B cell (primary cell): Measurements from ENCODE around the gene SERPINE3. TPM values are rescaled to one million over a fixed set of nuclear protein-coding genes. Genes with fewer than 3 reads are reported as not detected.

ENCODE experiments used
- ATAC-seq: fragments of 200-7000 bp; cut with Tn5 transposase; one replicate; pipeline ENCODE4 v1.10.0; 2021; ENCODE audit warnings: low read depth, mild to moderate bottlenecking, moderate number of reproducible peaks, moderate library complexity
- CTCF ChIA-PET: fragments of 350-600 bp; sonication (Branson Sonifier 250); formaldehyde crosslinking; loops from one replicate; lab custom pipeline; 2021; ENCODE audit warnings: antibody characterized with exemption, inconsistent platforms; lab: Charles Lee
- POLR2A ChIA-PET: fragments of 350-600 bp; sonication (Branson Sonifier 250); formaldehyde crosslinking; loops from one replicate; lab custom pipeline; 2021; ENCODE audit warnings: antibody characterized with exemption; lab: Charles Lee
- DNase-seq: peaks from one replicate; pipeline ENCODE4 v3.0.0; 2013
- H2AFZ ChIP-seq: 2 replicates; pipeline ENCODE4 v1.6.1; 2012; ENCODE audit warnings: mild to moderate bottlenecking, low read depth, low read length; ENCODE audit not compliant: insufficient read depth, poor library complexity, severe bottlenecking
- H3K27ac ChIP-seq, 2 donors: 1 replicate in 1 of 2; 2 replicates in 1 of 2; pipeline ENCODE4 v1.5.1; 2012 to 2013; ENCODE audit warnings: low read length in 2 of 2, mild to moderate bottlenecking in 2 of 2, moderate library complexity in 1 of 2
- H3K27me3 ChIP-seq, 4 experiments: fragments of 200-600 bp in 1 of 4; sonication (generic) in 1 of 4; replicated peaks in 1 of 4; 1 replicate in 2 of 4; 2 replicates in 2 of 4; pipeline versions ENCODE4 v1.6.1 to v1.7.0; 2013 to 2016; ENCODE audit warnings: low read length in 3 of 4, mild to moderate bottlenecking in 2 of 4, mixed read lengths in 1 of 4, moderate library complexity in 1 of 4; ENCODE audit not compliant: insufficient read depth in 4 of 4, control insufficient read depth in 3 of 4; ENCODE audit errors: control extremely low read depth in 1 of 4
- H3K36me3 ChIP-seq, 2 experiments: replicated peaks in 1 of 2; 1 replicate in 1 of 2; 2 replicates in 1 of 2; pipeline versions ENCODE4 v1.6.1 to v1.7.1; 2013; ENCODE audit warnings: low read length in 1 of 2; ENCODE audit not compliant: insufficient read depth in 2 of 2, control insufficient read depth in 1 of 2; ENCODE audit errors: control extremely low read depth in 1 of 2, extremely low read depth in 1 of 2
- H3K4me1 ChIP-seq, 2 donors: fragments of 200-600 bp in 1 of 2; sonication (generic) in 1 of 2; 1 replicate in 1 of 2; 2 replicates in 1 of 2; pipeline versions ENCODE4 v1.5.1 to v1.6.1; 2013 to 2017; ENCODE audit warnings: low read length in 2 of 2; ENCODE audit not compliant: control insufficient read depth in 2 of 2, insufficient read depth in 2 of 2
- H3K4me2 ChIP-seq: replicated peaks from 2 replicates; pipeline ENCODE3; 2012; ENCODE audit warnings: mild to moderate bottlenecking, low read depth, low read length; ENCODE audit not compliant: poor library complexity, severe bottlenecking
- H3K4me3 ChIP-seq, 5 experiments: fragments of 200-600 bp in 1 of 5; sonication (generic) in 1 of 5; 1 replicate in 3 of 5; 2 replicates in 2 of 5; pipeline versions ENCODE4 v1.5.1 to v1.7.0; 2011 to 2016; ENCODE audit warnings: low read length in 4 of 5, mild to moderate bottlenecking in 4 of 5, low read depth in 2 of 5, control low read depth in 1 of 5, moderate library complexity in 1 of 5; ENCODE audit not compliant: insufficient read depth in 1 of 5; ENCODE audit errors: control extremely low read depth in 1 of 5, extremely low read depth in 1 of 5
- H3K79me2 ChIP-seq: fragments of 200-600 bp; sonication (generic); one replicate; pipeline ENCODE4 v1.6.0; 2016; ENCODE audit warnings: low read length; ENCODE audit not compliant: control insufficient read depth, insufficient read depth
- H3K9ac ChIP-seq: fragments of 200-600 bp; sonication (generic); 2 replicates; pipeline ENCODE4 v1.6.1; 2017; ENCODE audit warnings: mild to moderate bottlenecking, low read length, moderate library complexity
- H3K9me3 ChIP-seq, 3 donors: one replicate each; pipeline versions ENCODE4 v1.6.1 to v1.7.1; 2013; ENCODE audit warnings: low read length in 2 of 3; ENCODE audit not compliant: control insufficient read depth in 2 of 3, insufficient read depth in 1 of 3; ENCODE audit errors: control extremely low read depth in 1 of 3
- H4K20me1 ChIP-seq: 2 replicates; pipeline ENCODE4 v1.6.0; 2012; ENCODE audit warnings: mild to moderate bottlenecking, low read length; ENCODE audit not compliant: insufficient read depth, control insufficient read depth, poor library complexity, severe bottlenecking
- H3K27ac Mint-ChIP-seq: one replicate; pipeline ENCODE4 v1.8.0; 2021; ENCODE audit warnings: mixed read lengths
- H3K27me3 Mint-ChIP-seq: one replicate; pipeline ENCODE4 v1.8.0; 2021; ENCODE audit warnings: mixed read lengths
- H3K4me1 Mint-ChIP-seq: one replicate; pipeline ENCODE4 v1.8.0; 2021; ENCODE audit warnings: mixed read lengths
- H3K4me3 Mint-ChIP-seq: one replicate; pipeline ENCODE4 v1.8.0; 2021; ENCODE audit warnings: mixed read lengths
- H3K9me3 Mint-ChIP-seq: one replicate; pipeline ENCODE4 v1.8.0; 2022; ENCODE audit warnings: mixed read lengths; ENCODE audit not compliant: insufficient read depth
- CTCF ChIP-seq: fragments of 200-600 bp; IDR thresholded peaks from one replicate; pipeline ENCODE4 v1.8.0; 2022; ENCODE audit warnings: antibody characterized with exemption, mild to moderate bottlenecking
- EZH2 ChIP-seq: IDR thresholded peaks from 2 replicates; pipeline ENCODE4 v1.6.1; 2012; ENCODE audit warnings: borderline replicate concordance, low read depth, mild to moderate bottlenecking, moderate library complexity, low read length; ENCODE audit not compliant: insufficient read depth, poor library complexity, severe bottlenecking
- WGBS: methylation state at CpG from one replicate; pipeline ENCODE4 v1.1.5; 2013; ENCODE audit warnings: missing lambda C conversion rate; ENCODE audit not compliant: insufficient coverage; 5-methylcytosine and 5-hydroxymethylcytosine counted together
- intact Hi-C: fragments of 100-400 bp; cut with micrococcal nuclease; formaldehyde crosslinking; loops from one replicate; pipeline ENCODE4 v1.10.0; 2022
- polyA plus RNA-seq: library from polyadenylated mRNA; depleted of rRNA; stranded (reverse); fragments of >200 nt; gene quantifications from 2 replicates; pipeline ENCODE4 v1.2.3, GENCODE V29; 2012
- total RNA-seq, 2 donors: library from RNA; stranded (reverse); fragments of 120-200 nt in 1 of 2; gene quantifications; 1 replicate in 1 of 2; 2 replicates in 1 of 2; pipeline versions ENCODE4 v1.2.3 to v1.2.4, GENCODE V29; 2013 to 2022

Gene SERPINE3
- total and polyA plus RNA-seq, 2 donors (not counting 1 experiment from before 2014, with no cell fraction given) = not detected

GRCh38 chr13:51322826-51323225 lies 16.7 kb upstream of the SERPINE3 start:
- H3K27me3 Mint-ChIP-seq = no peaks in the 10 kb centered on the region
- CTCF ChIA-PET = no interaction called here
- Histone ChIP-seq H3K4me3 (no peak overlapping the region), H3K9ac (no peak overlapping the region), H3K27ac (no peak overlapping the region), H3K4me2 (no peak overlapping the region), H3K27me3 (no peaks in the 10 kb centered on the region), H3K4me1 (peaks cover 0 to 6% of the 10 kb centered on the region in 2 donors), H3K79me2 (no peaks in the 10 kb centered on the region), H3K9me3 (no peaks in the 10 kb centered on the region), H3K36me3 (no peaks in the 10 kb centered on the region), H2AFZ (no peak overlapping the region), H4K20me1 (no peaks in the 10 kb centered on the region)
- DNase-seq = no peak
- H3K4me1 Mint-ChIP-seq = peaks cover 9% of the 10 kb centered on the region
- intact Hi-C loops = no loop called here
- H3K4me3 Mint-ChIP-seq = no peak overlapping the region
- no peaks in the 10 kb centered on the region for H3K9me3 Mint-ChIP-seq
- H3K27ac Mint-ChIP-seq = no peak overlapping the region
- POLR2A ChIA-PET = no interaction called here
- no peak for ATAC-seq
- TF ChIP-seq CTCF = no peak
- TF ChIP-seq EZH2 = no peak
- WGBS = 91% methylated on average over 3 of the region's 3 CpGs

GRCh38 chr13:51323824-51324511 lies 15.5 kb upstream of the SERPINE3 start:
- ATAC-seq (no peak), DNase-seq (no peak)
- 89% methylated on average over 4 of the region's 5 CpGs for WGBS
- Mint-ChIP-seq H3K27me3 (no peaks in the 10 kb centered on the region), H3K9me3 (no peaks in the 10 kb centered on the region), H3K4me3 (no peak overlapping the region), H3K27ac (no peak overlapping the region), H3K4me1 (peaks cover 9% of the 10 kb centered on the region)
- no peaks in the 10 kb centered on the region for H3K27me3 ChIP-seq
- ChIA-PET POLR2A (no interaction called here), CTCF (no interaction called here)
- H3K9me3 ChIP-seq = no peaks in the 10 kb centered on the region
- H3K36me3 ChIP-seq = no peaks in the 10 kb centered on the region
- no peak overlapping the region for H3K4me3 ChIP-seq
- H2AFZ ChIP-seq = no peak overlapping the region
- H3K4me1 ChIP-seq = peaks cover 0 to 6% of the 10 kb centered on the region in 2 donors
- no peak overlapping the region for H3K27ac ChIP-seq
- H4K20me1 ChIP-seq = no peaks in the 10 kb centered on the region
- H3K4me2 ChIP-seq = no peak overlapping the region
- H3K9ac ChIP-seq = no peak overlapping the region
- no peak for TF ChIP-seq CTCF
- TF ChIP-seq EZH2 = no peak
- H3K79me2 ChIP-seq = no peaks in the 10 kb centered on the region
- intact Hi-C loops = no loop called here
